H1 (cell line): ENCODE measurements around the gene PSME4. TPM values are rescaled to one million over a fixed set of nuclear protein-coding genes. Genes with fewer than 3 reads are reported as not detected.

Experiments
- CTCF ChIA-PET: fragments of 300-600 bp; sonication (Branson Sonifier 250); formaldehyde crosslinking; loops from one replicate; lab custom pipeline; 2021; ENCODE audit not compliant: partially characterized antibody; lab: Charles Lee
- POLR2A ChIA-PET: fragments of 300-600 bp; sonication (Branson Sonifier 250); formaldehyde crosslinking; loops from one replicate; lab custom pipeline; 2021; ENCODE audit warnings: inconsistent platforms; ENCODE audit not compliant: partially characterized antibody; lab: Charles Lee
- DNase-seq, 2 experiments: peaks; one replicate each; pipeline versions ENCODE4 v3.0.0 to v3.0.0-alpha.2; 2010 to 2022; ENCODE audit warnings: low spot score in 2 of 2, low read depth in 1 of 2, mixed read lengths in 1 of 2
- FAIRE-seq: peaks from 2 replicates; lab custom pipeline; 2011; peaks lifted over from hg19 to GRCh38; lab: Jason Lieb, UNC
- H2AFZ ChIP-seq: 2 replicates; pipeline ENCODE4 v1.8.1; 2012; ENCODE audit warnings: low read length, inconsistent platforms
- H2AK5ac ChIP-seq: 2 replicates; pipeline ENCODE4 v1.6.1; 2013; ENCODE audit warnings: low read depth, low read length
- H2BK120ac ChIP-seq: replicated peaks from 2 replicates; pipeline ENCODE3; 2013; ENCODE audit warnings: low read depth, low read length, inconsistent platforms
- H2BK12ac ChIP-seq: 2 replicates; pipeline ENCODE4 v1.6.1; 2013; ENCODE audit warnings: low read depth, low read length
- H2BK15ac ChIP-seq: 2 replicates; pipeline ENCODE4 v1.6.1; 2013; ENCODE audit warnings: low read length
- H2BK20ac ChIP-seq: 2 replicates; pipeline ENCODE4 v1.6.1; 2013; ENCODE audit warnings: low read length
- H2BK5ac ChIP-seq: 2 replicates; pipeline ENCODE4 v1.6.1; 2013; ENCODE audit warnings: low read depth, low read length
- H3K14ac ChIP-seq: 2 replicates; pipeline ENCODE4 v1.6.1; 2013; ENCODE audit warnings: inconsistent platforms; ENCODE audit not compliant: insufficient read length
- H3K18ac ChIP-seq: 2 replicates; pipeline ENCODE4 v1.6.1; 2013; ENCODE audit warnings: low read length; ENCODE audit errors: extremely low read depth
- H3K23ac ChIP-seq: 2 replicates; pipeline ENCODE4 v1.6.1; 2013; ENCODE audit warnings: inconsistent platforms; ENCODE audit not compliant: insufficient read length
- H3K23me2 ChIP-seq: 2 replicates; pipeline ENCODE4 v1.6.1; 2013; ENCODE audit warnings: low read depth, low read length
- H3K27ac ChIP-seq: 2 replicates; pipeline ENCODE4 v1.6.1; 2011; ENCODE audit warnings: low read depth, low read length, inconsistent platforms
- H3K27me3 ChIP-seq, 4 experiments: replicated peaks in 1 of 4; 1 replicate in 1 of 4; 2 replicates in 3 of 4; pipeline versions ENCODE4 v1.6.1 to v1.8.1; 2011 to 2013; ENCODE audit warnings: low read length in 3 of 4, mild to moderate bottlenecking in 3 of 4, inconsistent platforms in 2 of 4, mixed read lengths in 2 of 4, moderate library complexity in 1 of 4; ENCODE audit not compliant: control insufficient read depth in 3 of 4, insufficient read depth in 3 of 4; ENCODE audit errors: extremely low read depth in 1 of 4
- H3K36me3 ChIP-seq, 4 experiments: 2 replicates each; pipeline versions ENCODE4 v1.6.1 to v1.8.1; 2011 to 2013; ENCODE audit warnings: mild to moderate bottlenecking in 4 of 4, low read length in 3 of 4, moderate library complexity in 2 of 4, control low read depth in 1 of 4, inconsistent platforms in 1 of 4; ENCODE audit not compliant: insufficient read depth in 4 of 4, control insufficient read depth in 2 of 4
- H3K4ac ChIP-seq: replicated peaks from 2 replicates; pipeline ENCODE3; 2013; ENCODE audit warnings: low read length, low read depth, mixed read lengths, inconsistent platforms; ENCODE audit not compliant: insufficient read length
- H3K4me1 ChIP-seq, 4 experiments: replicated peaks in 1 of 4; 1 replicate in 1 of 4; 2 replicates in 3 of 4; pipeline versions ENCODE4 v1.6.1 to v1.8.1; 2011 to 2013; ENCODE audit warnings: low read length in 3 of 4, inconsistent platforms in 2 of 4, mixed read lengths in 1 of 4; ENCODE audit not compliant: insufficient read depth in 4 of 4, control insufficient read depth in 3 of 4
- H3K4me2 ChIP-seq, 2 experiments: 2 replicates each; pipeline versions ENCODE4 v1.6.1 to v1.8.1; 2011 to 2013; ENCODE audit warnings: low read depth in 2 of 2, low read length in 2 of 2, control low read depth in 1 of 2, inconsistent platforms in 1 of 2, mild to moderate bottlenecking in 1 of 2; ENCODE audit not compliant: insufficient read depth in 1 of 2
- H3K4me3 ChIP-seq, 4 experiments: fragments of 200-600, 300-600 bp in 1 of 4; sonication (generic), shearing (Covaris generic), sonication (Bioruptor Twin) in 1 of 4; 2 replicates each; pipeline versions ENCODE4 v1.5.1 to v1.8.1; 2011 to 2016; ENCODE audit warnings: low read length in 4 of 4, low read depth in 3 of 4, control low read depth in 2 of 4, inconsistent platforms in 2 of 4, mild to moderate bottlenecking in 2 of 4, mixed read lengths in 1 of 4, moderate library complexity in 1 of 4; ENCODE audit not compliant: insufficient read depth in 2 of 4; ENCODE audit errors: extremely low read depth in 1 of 4
- H3K56ac ChIP-seq: replicated peaks from 2 replicates; pipeline ENCODE3; 2013; ENCODE audit warnings: low read depth, mild to moderate bottlenecking, mixed read lengths, low read length, inconsistent platforms; ENCODE audit not compliant: insufficient read length
- H3K79me1 ChIP-seq: 2 replicates; pipeline ENCODE4 v1.6.1; 2013; ENCODE audit warnings: low read depth, low read length, control low read depth
- H3K79me2 ChIP-seq, 2 experiments: 2 replicates each; pipeline versions ENCODE4 v1.6.1 to v1.8.1; 2012 to 2013; ENCODE audit warnings: low read length in 2 of 2, mild to moderate bottlenecking in 2 of 2, inconsistent platforms in 1 of 2; ENCODE audit not compliant: insufficient read depth in 2 of 2, control insufficient read depth in 1 of 2
- H3K9ac ChIP-seq, 4 experiments: replicated peaks in 1 of 4; 1 replicate in 1 of 4; 2 replicates in 3 of 4; pipeline versions ENCODE4 v1.6.1 to v1.8.1; 2011 to 2013; ENCODE audit warnings: low read depth in 3 of 4, low read length in 3 of 4, control low read depth in 2 of 4, mild to moderate bottlenecking in 2 of 4, moderate library complexity in 2 of 4, inconsistent platforms in 1 of 4; ENCODE audit errors: extremely low read depth in 1 of 4
- H3K9me3 ChIP-seq, 2 experiments: 2 replicates each; pipeline versions ENCODE4 v1.6.1 to v1.8.1; 2012 to 2013; ENCODE audit warnings: mild to moderate bottlenecking in 2 of 2, moderate library complexity in 2 of 2, control low read depth in 1 of 2, inconsistent platforms in 1 of 2, low read depth in 1 of 2, low read length in 1 of 2, mixed read lengths in 1 of 2; ENCODE audit not compliant: insufficient read depth in 2 of 2
- H4K20me1 ChIP-seq, 2 experiments: replicated peaks in 1 of 2; 2 replicates each; pipeline versions ENCODE3 to v1.8.1; 2011 to 2013; ENCODE audit warnings: inconsistent platforms in 2 of 2, low read length in 2 of 2, mild to moderate bottlenecking in 1 of 2; ENCODE audit not compliant: insufficient read depth in 2 of 2, control insufficient read depth in 1 of 2
- H4K5ac ChIP-seq: 2 replicates; pipeline ENCODE4 v1.6.1; 2013; ENCODE audit warnings: low read length, low read depth, mixed read lengths, inconsistent platforms; ENCODE audit not compliant: insufficient read length
- H4K8ac ChIP-seq: 2 replicates; pipeline ENCODE4 v1.8.0; 2013; ENCODE audit warnings: mild to moderate bottlenecking, moderate library complexity, low read length, inconsistent platforms; ENCODE audit not compliant: insufficient read depth; ENCODE audit errors: extremely low read depth
- H4K91ac ChIP-seq: replicated peaks from 2 replicates; pipeline ENCODE3; 2013; ENCODE audit warnings: low read length, mixed read lengths, inconsistent platforms; ENCODE audit not compliant: insufficient read length
- ATF3 ChIP-seq: IDR thresholded peaks from 2 replicates; pipeline ENCODE4 v1.6.1; 2011; ENCODE audit warnings: low read depth, mild to moderate bottlenecking, low read length; ENCODE audit not compliant: insufficient read depth
- FOSL1 ChIP-seq: IDR thresholded peaks from 2 replicates; pipeline ENCODE4 v1.6.1; 2011; ENCODE audit warnings: mild to moderate bottlenecking, low read depth, low read length, moderate library complexity; ENCODE audit not compliant: insufficient read depth
- POLR2A ChIP-seq, 2 experiments: IDR thresholded peaks; 1 replicate in 1 of 2; 2 replicates in 1 of 2; pipeline ENCODE4 v1.6.1; 2011; ENCODE audit warnings: low read depth in 2 of 2, low read length in 2 of 2, mild to moderate bottlenecking in 2 of 2; ENCODE audit errors: control extremely low read depth in 1 of 2
- WGBS, 2 experiments: shearing (Covaris generic) in 1 of 2; methylation state at CpG; one replicate each; pipeline versions ENCODE4 v1.1.6 to v1.1.7; 2013 to 2015; ENCODE audit warnings: low lambda C conversion rate in 2 of 2, mixed read lengths in 2 of 2, inconsistent platforms in 1 of 2, low coverage in 1 of 2, missing lambda C conversion rate in 1 of 2; ENCODE audit not compliant: insufficient replicate concordance in 2 of 2, insufficient coverage in 1 of 2, insufficient read length in 1 of 2; ENCODE audit errors: extremely low coverage in 1 of 2, missing lambda C conversion rate in 1 of 2; 5-methylcytosine and 5-hydroxymethylcytosine counted together
- polyA plus RNA-seq, 7 experiments: library from polyadenylated mRNA; depleted of rRNA in 3 of 7; stranded (reverse) in 5 of 7; unstranded in 2 of 7; fragments of >200 nt in 5 of 7; fragments of 200-250 nt in 2 of 7; gene quantifications; 1 replicate in 5 of 7; 2 replicates in 1 of 7; 4 replicates in 1 of 7; pipeline versions ENCODE4 v1.2.1 to v1.2.3, GENCODE V29; 2011 to 2013; ENCODE audit warnings: missing spikeins in 2 of 7, mixed read lengths in 2 of 7
- total RNA-seq: library from RNA; stranded (reverse); fragmentation: NEBNext Ultra II Directional; extraction: Animal tissue kit (Norgen Biotek cat#: 25700); gene quantifications from 2 replicates; pipeline ENCODE4 v1.2.1, GENCODE V29; 2021

Gene PSME4
- total and polyA plus RNA-seq, 2 of the 8 experiments (the other 6 are each of a cell fraction or from before 2014, with no cell fraction given) = 42.2 to 116 TPM

GRCh38 chr2:53861824-53862223 lies 109.0 kb downstream of the PSME4 start:
- H3K9me3 ChIP-seq = no peaks in the 10 kb centered on the region
- H2AK5ac ChIP-seq = no peak overlapping the region
- H3K4me1 ChIP-seq = peaks cover 0 to 3% (median 0%) of the 10 kb centered on the region in 4 experiments; a peak in 2 of 7 replicates
- H2AFZ ChIP-seq = no peak overlapping the region
- no peak overlapping the region for H2BK12ac ChIP-seq
- H3K4me2 ChIP-seq = no peak overlapping the region
- no peak overlapping the region for H3K14ac ChIP-seq
- POLR2A ChIA-PET = interaction anchor here (1.0 kb wide), 1 partner anchor 42 kb away, joined by 3 read pairs; no protein-coding TSS in a partner anchor
- no peaks in the 10 kb centered on the region for H3K79me2 ChIP-seq
- DNase-seq = no peak
- CTCF ChIA-PET = interaction anchor here (0.6 kb wide), 2 partner anchors 514 to 1305 kb away, joined by 3 to 7 read pairs; no protein-coding TSS in a partner anchor
- no peak overlapping the region for H3K23ac ChIP-seq
- 94% methylated on average over 5 of the region's 5 CpGs; no CpG with 5 or more reads in 1 of the 2 experiments for WGBS, 2 experiments
- no peak overlapping the region for H3K4me3 ChIP-seq
- no peak overlapping the region for H2BK15ac ChIP-seq
- no peaks in the 10 kb centered on the region for H3K79me1 ChIP-seq
- no peak overlapping the region for H4K8ac ChIP-seq
- no peak overlapping the region for H3K4ac ChIP-seq
- H3K56ac ChIP-seq = no peak overlapping the region
- no peak overlapping the region for H2BK20ac ChIP-seq
- H4K91ac ChIP-seq = no peak overlapping the region
- no peak overlapping the region for H2BK120ac ChIP-seq
- H4K20me1 ChIP-seq = peaks cover 2% of the 10 kb centered on the region in 2 experiments
- no peak for FAIRE-seq
- no peaks in the 10 kb centered on the region for H3K27me3 ChIP-seq
- no peak overlapping the region for H3K27ac ChIP-seq
- H3K9ac ChIP-seq = no peak overlapping the region
- H4K5ac ChIP-seq = no peak overlapping the region
- no peak overlapping the region for H2BK5ac ChIP-seq
- H3K36me3 ChIP-seq = peaks cover 3 to 27% (median 14%) of the 10 kb centered on the region in 4 experiments; a peak in 5 of 8 replicates
- peaks cover 9% of the 10 kb centered on the region; the same call in 1 of the 2 replicates for H3K23me2 ChIP-seq
- no peak overlapping the region for H3K18ac ChIP-seq
- TF ChIP-seq POLR2A (IDR thresholded peaks at IDR 0.05; ENCODE audit: control extremely low read depth in 1 of 2, low read depth in 2 of 2, low read length in 2 of 2) = no peak
- TF ChIP-seq FOSL1 = no peak
- TF ChIP-seq ATF3 = no peak
